Measurements from ENCODE around the gene MDFIC. TPM values are rescaled to one million over a fixed set of nuclear protein-coding genes. Genes with fewer than 3 reads are reported as not detected.
"Not testable (repeated sequence)": the region's sequence is repeated elsewhere in the genome, so short reads cannot be mapped to it uniquely, and the experiment has no call there.

MDFIC gene, protein sequence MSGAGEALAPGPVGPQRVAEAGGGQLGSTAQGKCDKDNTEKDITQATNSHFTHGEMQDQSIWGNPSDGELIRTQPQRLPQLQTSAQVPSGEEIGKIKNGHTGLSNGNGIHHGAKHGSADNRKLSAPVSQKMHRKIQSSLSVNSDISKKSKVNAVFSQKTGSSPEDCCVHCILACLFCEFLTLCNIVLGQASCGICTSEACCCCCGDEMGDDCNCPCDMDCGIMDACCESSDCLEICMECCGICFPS
- polyA plus RNA-seq (2013, experiment 1 of 2; ENCODE audit: insufficient read length), result 18.4 TPM
- 23.3 TPM for polyA plus RNA-seq (2013, experiment 2 of 2; ENCODE audit: insufficient read length)

DNA sequence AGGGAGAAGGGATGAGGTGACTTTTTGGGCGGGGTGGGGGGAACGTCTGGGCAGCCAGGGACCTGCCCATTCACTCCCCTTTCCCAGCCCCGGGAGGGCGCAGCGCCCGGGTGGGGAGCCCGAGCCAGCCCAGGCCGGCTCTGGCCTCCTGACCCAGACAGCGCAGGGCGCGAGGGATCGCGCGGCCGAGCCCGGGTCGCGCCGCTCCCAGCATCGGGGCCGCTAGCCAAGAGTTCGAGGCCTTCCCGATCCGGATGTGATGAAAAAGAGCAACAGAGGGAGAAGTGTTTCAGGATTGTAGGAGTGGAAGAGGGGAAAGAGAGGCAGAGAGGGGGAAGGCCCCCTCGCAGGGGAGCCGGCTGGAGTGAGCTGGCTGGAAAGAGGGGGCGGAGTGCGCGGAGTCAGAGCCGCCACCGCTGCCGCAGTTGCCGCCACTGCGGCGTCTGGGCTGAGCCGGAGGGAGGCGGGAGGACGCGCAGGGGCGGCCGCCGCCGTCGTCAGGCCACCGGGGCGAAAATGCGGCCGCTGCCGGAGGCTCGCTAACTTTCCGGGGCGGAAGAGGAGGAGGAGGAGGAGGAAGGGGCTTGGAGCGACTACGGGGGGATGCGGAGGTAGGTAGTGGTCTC is at the start of gene MDFIC:
Gene MDFIC, plus strand, starts transcription at position 69 of the 626 bp plus-strand sequence. CDS start 940 bp downstream, outside the sequence.
- DNase-seq, result peak; percentile 73

DNA sequence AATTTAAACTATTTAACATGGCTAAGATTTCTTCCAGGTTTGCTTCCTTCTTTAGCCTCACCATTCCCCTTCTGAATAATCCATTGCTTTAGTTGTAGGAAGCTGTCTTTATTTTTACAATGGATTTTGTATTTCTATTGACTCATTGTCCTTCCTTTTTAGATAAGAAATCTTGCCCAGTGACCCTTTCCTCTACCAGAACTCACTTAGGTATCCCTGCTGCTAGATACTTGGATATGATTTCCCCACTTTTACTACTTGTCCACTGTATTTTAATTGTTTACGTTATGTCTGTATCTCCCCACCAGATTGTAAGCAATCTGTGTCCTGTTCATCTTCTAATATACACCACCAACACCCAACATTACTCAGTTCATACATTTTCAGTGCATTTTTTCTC is 47.7 kb upstream of the MDFIC start:
- DNase-seq, result no peak

DNA sequence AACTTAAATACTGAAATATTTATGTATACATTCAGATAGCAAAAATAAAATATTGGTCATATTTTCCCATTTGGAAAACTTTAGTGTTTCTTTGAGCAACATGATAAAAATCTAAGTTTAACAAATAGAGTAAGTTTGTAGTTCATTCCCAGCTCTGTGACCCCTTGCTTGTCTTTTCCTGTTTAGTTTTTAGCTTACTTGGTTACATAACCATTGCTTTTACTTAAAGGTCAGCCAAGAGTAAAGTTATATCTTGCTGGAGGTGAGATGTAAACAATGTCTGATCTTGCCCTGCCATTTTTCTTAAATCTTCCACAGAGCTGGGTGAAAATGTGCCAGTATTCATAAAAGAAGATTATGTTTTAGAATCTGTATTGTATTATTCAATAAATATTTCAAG is 46.7 kb upstream of the MDFIC start:
- DNase-seq, result no peak

DNA sequence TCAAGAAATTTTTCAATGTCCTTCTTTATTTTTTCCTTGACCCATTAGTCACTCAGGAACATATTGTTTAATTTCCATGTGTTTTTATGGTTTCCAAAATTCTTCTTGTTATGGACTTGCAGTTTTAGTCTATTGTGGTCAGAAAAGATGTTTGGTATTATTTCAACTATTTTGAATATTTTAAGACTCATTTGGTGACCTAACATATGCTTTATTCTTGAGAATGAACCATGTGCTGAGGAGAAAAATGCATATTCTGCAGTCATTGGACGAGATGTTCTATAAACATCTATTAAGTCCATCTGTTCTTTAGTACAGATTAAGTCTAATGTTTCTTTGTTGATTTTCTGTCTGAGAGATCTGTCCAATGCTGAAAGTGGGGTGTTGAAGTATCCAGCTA is 42.3 kb upstream of the MDFIC start:
- peak; percentile 83 for DNase-seq

DNA sequence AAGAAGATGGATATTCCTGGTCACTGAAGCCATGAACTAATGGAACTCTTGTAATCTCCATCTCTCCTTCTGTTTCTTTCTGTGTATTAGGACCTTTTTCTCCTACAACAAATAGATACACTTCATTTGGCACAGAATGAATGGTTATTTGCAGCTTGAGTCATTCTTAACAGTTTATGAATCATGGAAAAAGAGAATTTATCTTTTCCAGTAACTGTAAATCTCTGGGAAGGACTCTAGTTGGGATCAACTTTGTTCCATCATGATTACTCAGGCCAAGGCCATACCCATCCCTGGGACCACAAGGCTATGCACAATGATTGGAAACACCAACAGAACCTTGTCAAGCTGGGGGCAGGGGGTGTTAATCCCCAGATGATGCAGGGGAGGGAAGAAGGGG is 36.1 kb upstream of the MDFIC start:
- DNase-seq, result peak; percentile 19

DNA sequence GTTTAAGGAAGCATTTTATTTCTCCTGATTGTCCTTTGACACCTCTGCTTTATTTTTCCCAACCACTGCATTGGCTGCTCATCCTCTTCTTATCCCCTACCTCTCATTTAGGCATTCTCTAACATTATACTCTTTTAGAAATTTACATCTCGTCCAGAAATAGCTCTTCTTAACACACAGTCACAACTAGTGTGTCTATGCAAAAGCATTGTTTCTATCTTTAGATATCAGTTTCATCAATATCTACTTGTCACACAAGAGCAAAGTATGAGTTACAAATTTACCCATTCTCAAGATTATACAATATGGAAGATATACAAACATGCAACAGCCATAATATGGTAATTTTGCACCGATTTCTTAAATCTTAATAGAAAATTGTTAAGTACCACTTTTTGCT is 35.7 kb upstream of the MDFIC start:
- DNase-seq, result no peak

DNA sequence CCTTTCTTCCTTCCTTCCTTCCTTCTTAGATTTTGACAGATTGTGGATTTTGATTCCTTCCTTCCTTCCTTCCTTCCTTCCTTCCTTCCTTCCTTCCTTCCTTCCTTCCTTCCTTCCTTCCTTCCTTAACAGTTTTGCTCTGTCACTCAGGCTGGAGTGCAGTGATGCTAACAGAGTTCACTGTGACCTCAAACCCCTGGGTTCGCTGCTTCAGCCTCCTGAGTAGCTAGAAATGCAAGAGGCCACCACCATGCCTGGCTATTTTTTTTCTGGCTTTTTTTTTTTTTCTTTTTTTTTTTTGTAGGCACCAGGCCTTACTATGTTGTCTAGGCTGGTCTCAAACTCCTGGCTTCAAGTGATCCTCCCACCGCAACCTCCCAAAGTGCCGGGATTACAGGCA is 32.8 kb upstream of the MDFIC start:
- DNase-seq, result not testable (repeated sequence)

DNA sequence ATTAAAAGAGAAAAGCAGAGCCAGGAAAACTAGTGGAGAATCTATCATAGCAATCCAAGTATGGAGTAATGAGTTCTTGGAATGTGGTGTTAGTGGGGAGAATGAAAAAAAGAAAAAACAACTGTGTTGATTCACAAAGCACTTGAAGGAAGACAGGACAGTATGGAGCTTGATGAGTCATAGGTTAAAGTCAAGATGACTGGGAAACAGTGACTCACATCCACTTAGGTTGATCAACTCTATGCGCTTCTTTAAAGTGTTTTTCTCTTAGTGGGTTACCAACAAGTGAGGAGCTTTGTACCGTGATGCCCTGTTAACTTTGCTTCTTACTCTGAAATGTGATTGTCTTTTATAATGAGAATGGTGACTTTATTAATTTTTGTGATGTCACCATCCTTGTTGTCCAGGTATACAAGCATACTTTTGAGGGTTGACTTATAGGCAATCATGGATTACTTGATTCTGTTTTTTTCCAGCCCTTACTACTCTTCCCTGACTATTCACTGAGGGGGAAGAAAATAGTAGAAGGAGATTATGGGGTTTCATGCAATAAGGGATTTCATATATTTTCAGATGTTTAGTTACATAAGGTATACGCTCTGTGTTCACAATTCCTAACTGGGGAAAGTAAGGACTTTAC is 32.1 kb upstream of the MDFIC start:
- peak; percentile 95 for DNase-seq

DNA sequence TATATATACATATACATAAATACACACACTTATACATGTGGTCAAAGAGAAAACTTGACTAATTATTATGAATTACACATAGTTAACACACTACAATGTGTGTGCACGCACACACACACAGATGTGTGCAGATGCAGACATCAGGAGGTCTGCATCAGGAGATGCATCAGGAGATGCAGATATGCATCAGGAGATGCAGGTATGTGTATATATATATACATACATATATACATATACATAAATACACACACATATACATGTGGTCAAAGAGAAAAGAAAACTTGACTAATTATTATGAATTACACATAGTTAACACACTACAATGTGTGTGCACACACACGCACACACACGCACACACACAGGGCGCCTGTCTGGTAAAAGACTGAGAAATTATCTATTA is 31.3 kb upstream of the MDFIC start:
- DNase-seq, result no peak

DNA sequence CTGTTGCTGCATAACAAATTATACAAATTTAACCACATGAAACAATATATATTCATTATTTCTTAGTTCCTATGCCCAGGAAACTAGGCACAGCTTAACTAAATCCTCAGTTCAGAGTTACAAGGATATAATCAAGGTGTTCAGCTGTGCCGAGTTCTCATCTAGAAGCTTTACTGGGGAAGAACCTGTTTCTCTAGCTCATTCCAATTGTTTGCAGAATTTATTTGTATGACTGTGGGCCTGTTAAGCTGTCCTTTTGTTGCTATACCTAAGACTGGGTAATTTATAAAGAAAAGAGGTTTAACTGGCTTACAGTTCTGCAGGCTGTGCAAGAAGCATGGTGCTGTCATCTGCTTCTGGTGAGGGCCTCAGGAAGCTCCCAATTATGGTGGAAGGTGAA is 21.8 kb upstream of the MDFIC start:
- no peak for DNase-seq

DNA sequence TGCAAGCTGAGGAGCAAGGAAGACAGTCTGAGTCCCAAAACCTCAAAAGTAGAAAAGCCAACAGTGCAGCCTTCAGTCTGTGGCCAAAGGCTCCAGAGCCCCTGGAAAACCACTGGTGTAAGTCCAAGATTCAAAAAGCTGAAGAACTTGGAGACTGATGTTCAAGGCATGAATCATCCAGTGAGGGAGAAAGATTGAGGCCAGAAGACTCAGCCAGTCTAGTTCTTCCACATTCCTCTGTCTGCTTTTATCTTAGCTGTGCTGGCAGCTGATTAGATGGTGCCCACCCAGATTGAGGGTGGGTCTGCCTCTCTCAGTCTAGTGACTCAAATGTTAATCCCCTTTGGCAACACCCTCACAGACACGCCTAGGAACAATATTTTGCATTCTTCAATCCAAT is 20.1 kb upstream of the MDFIC start:
- DNase-seq, result peak; percentile 82

DNA sequence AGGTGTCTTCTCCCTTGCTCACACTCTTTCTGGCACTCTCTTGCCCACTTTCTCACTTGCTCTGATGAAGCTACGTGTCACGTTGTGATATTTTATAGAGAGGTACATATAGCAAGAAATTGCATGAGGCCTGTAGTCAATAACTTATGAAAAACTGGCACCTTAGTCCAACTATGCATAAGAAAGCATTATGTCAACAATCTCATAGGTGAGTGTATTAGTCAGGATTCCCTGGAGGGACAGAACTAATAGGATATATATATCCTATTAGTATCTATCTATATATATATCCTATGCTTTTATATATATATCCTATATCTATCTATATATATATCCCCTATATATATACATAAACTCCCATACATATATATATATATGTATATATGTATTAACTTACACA is 18.8 kb upstream of the MDFIC start:
- no peak for DNase-seq

DNA sequence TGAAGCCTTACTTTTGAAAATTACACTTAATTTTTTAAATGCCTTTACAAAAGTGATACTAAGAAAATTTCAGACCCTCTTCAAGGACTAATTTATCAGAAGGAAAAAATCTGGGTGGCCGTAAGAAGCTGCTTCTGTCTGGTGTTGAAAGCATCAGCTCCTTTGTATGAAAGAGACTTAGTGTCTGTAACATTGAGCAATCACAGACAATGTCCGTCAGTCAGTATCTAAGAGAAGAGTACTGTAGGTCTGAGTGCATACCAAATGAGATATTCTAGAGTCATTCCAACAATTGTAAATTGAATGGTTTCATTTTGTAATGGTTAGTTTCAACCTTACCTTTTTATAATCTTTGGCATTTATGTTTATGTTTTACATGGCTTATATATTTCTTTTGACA is 11.1 kb upstream of the MDFIC start:
- no peak for DNase-seq

DNA sequence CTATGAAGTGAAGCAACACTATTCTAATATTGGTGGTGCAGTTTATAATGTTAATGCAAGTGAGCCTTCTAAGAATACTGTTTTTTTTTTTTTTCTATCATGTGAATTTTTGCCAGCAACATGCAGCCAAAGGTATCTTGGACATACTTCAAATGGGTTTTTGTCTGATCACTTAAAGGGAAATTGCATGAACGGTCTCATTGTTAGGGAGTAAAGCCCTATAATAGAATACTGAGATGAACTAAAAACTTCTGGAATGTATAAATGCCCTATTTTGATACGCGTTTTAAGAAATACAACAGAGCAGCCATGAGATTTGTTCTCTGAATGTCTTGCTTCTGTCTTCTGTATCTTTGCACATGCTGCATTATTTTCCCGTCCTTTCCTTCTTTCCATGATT is 10.5 kb upstream of the MDFIC start:
- no peak for DNase-seq

DNA sequence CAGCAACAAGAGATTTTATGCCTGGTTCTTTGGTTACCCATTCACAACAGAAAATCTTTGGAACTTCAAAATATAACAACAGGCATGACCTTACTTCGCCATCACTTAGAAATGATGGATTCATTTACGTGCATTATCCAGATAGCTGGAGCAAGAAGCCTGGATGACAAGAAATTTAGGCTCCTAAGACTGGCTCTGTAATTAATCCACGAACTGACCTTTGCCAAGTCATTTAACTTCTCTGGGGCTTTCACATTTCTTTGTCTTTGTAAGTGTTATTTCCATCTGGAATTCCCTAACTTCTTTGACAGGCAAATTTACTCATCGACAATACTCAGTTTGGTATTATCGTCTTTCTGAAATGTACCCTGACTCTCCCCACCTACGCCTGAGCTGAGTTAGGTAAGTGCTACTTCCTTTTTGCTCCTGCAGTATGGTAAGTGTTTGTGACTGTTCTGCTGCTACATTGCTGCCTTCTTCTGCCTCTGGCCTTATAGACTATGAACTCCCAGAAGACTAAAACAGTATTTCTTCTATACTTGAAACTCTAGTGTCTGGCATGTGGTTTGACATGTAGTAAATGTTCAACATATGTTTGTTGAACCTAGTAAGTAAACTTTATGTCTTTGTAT is 5.5 kb upstream of the MDFIC start:
- DNase-seq, result no peak

DNA sequence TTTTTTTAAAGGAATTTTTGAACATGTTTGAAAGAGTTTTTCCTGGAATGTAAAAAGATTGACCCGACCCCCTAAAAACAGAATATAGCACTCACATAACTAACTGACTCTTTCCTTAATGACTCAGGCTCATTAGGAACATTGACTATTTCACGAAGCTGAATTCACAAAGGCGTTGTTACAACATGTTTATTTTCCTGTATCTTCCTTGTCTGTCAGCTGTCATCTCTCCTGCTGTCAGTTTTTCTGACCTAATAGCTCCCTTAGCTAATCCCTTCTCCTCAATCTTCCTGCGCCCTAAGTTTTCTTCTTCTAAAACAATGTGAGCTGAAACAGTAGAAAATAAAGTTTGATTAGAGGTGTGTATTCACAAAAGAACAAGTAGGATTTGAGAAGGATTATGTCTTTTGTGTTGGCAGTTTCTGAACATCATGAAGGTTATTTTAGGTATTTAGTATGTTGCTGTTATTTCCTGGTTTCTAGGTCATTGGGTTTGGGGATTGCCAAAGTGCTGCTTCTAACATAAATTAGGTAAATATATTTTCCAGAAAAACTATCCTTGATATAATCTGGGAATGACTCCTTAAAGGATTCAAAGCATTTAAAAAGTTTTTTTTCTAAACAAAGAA is 4.6 kb upstream of the MDFIC start:
- DNase-seq, result no peak

DNA sequence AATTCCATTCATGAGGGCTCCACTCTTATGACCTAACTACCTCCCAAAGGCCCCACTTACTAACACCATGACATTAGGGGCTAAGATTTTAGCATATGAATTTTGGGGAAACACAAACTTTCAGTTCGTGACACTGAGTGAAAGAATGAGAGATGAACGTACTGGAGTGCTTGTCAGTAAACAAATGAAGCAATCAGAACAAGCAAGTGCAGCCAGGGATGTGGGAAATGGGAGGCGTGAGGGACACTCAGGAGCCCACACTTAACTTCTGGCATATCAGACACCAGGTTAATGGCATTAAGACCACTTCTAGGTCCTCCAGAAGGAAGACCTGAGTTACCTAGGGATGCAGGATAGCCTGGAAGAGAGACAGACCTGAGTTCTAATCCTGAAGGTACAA is 2.3 kb upstream of the MDFIC start:
- DNase-seq, result no peak

DNA sequence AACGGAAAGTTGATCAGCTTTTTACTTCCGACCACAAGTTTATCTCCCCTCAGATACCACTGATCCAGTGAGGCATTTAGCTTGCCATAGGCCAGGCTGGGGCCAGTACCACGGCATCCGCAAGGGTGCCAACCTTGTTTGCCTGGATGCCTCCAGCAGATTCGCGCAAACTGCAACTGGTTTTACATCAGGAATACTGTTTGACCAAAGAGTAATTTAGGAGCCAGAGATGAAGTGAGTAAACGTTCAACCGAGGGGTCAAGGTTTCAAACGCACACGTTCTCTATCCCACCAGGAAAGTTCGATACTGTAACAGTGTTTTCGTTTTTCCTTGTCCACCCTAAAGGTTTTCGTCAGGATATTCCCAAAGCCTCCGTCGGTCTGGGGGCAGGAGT is 266 bp upstream of the MDFIC start:
- DNase-seq, result no peak

DNA sequence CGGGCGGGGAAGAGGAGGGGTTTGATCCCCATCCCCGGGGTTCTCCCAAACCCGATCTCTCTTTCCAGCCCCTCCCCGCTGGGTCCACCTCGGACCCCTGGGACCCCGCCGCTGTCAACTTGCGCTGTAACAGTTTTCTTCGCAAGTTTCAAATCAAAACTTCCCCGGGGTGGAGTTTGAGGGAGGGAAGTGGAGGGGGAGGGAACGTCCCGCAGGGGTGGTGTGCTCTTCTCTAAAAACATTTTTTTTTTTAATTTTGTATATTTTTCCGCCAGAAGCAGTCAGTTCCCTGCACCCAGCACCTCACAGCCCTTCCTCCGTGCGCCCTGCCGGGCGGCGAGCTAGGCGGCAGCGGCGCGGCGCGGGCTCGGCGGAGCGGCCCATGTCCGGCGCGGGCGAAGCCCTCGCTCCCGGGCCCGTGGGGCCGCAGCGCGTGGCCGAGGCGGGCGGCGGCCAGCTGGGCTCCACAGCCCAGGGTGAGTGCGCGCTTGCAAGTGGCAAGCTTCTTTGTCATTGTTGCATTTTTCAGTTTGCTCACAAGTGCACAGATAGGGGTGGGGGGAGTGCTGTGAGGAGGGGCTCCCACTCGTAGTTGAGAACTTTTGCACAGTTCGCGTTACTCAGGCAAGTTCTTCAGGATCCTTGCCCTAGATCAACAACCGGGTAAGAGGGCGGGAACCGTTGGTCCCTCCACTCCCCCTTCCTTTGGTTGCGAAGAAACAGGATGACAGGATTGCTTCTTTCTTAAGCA is 933 bp downstream of the MDFIC start:
- peak; percentile 68 for DNase-seq

DNA sequence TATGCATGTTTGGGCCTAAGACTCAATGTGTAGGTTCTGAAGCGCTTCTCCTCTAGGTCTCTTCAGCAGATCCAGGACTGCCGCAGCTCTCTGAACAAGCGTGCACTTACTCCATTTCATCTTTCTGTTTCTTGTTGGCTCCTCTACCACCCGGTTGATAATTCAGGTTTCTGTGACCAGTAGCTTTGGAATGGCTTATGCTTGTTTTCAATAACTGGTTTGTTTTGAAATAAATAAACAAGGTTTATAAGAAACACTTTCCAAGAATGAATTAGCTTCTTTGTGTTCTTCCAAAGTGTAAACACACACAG is 1.5 kb downstream of the MDFIC start:
- no peak for DNase-seq

DNA sequence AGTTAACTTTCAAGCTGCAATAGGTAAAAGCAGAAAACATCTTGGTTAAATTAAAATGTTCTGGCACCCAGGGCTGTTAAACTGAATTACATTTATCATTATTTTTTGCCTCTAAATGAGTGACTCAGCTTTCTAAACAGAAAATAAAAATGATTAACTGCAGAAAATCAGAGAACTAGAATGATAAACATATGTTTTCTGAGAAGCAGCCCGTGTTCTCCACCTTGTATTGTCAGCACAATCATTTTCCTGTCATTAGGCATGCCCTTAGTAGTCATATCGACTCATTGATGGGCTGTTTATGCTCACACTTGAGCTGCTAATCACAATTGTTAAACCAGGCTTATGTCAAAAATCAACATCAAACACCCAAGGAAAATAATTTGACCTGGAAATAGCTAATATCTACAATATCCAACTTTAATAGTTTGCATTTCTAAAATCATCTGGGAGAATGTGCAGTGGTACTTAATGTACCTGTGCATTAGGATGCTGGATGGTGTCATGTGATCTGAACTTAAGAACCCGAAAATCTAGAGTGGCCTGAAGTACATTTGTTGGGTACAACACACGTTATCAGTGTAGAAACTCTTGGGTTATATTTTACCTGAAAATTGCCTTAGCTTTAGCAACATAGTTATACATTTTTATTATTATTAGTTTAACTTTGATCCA is 2.3 kb downstream of the MDFIC start:
- no peak for DNase-seq

DNA sequence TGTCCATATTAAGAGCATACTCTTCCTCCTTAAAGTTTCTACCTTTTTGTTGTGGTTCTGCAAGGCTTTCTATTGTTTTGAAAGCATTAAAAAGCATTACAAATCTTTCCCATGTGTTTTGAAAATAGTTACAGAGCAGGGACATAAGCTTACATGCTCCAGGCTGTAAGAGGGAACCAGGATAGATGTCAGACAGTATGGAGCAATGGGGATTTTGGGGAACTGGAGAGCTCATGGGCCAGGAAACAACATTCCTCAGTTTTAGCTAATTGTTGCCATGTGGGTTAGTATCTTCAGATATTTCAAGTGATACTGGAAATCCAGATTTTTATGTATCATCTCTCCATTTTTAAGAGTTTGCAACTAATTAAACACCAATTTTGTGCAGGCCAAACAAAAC is 3.5 kb downstream of the MDFIC start:
- no peak for DNase-seq

All from fibroblast of skin of scalp (primary cell).